Activated CD4-positive, CD25-positive, alpha-beta regulatory T cell (primary cell): ENCODE results near the gene TSACC.
A peak's percentile ranks its signal among the peaks of the same experiment; 100 is the strongest.
"Not testable (repeated sequence)": the region's sequence is repeated elsewhere in the genome, so short reads cannot be mapped to it uniquely, and the experiment has no call there.

Experiments used
- DNase-seq, 4 experiments: peaks; one replicate each; lab custom pipeline; 2025; lab: John Stamatoyannopoulos, UW

The TSACC gene

GRCh38 chr1:156338180-156338976 is at the start of gene TSACC, which contains the start of gene CCT3:
TSS of gene TSACC (plus strand) at chr1:156338526. CDS start at chr1:156339758, 1,232 bp downstream.
TSS of gene CCT3 (minus strand) at chr1:156338292. CDS start at chr1:156338184, 108 bp downstream.
- DNase-seq: peak; percentile 96 to 98 (median 98)

- DNase-seq: no peak
Observed at GRCh38 chr1:156289857-156290256, 48.5 kb upstream of the TSACC start.

GRCh38 chr1:156291226-156292061 is 46.9 kb upstream of the TSACC start:
- DNase-seq: no peak

DNA sequence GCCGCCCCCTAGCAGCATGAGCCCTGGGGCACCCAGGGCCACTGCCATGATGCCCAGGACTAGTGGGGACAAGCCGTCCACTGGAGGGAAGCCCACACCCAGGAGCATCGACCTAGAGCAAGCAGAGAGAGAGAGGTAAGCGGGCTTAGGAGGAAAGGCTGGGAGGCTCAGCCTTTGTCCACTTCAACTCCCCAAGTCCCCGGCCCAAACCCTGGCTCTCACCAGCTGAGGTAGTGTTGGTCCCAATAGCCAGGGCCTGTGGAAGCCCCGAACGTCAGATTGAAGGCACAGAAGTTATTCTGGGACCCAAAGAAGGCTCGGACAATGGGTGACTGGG is 45.3 kb upstream of the TSACC start:
- DNase-seq: no peak

DNA sequence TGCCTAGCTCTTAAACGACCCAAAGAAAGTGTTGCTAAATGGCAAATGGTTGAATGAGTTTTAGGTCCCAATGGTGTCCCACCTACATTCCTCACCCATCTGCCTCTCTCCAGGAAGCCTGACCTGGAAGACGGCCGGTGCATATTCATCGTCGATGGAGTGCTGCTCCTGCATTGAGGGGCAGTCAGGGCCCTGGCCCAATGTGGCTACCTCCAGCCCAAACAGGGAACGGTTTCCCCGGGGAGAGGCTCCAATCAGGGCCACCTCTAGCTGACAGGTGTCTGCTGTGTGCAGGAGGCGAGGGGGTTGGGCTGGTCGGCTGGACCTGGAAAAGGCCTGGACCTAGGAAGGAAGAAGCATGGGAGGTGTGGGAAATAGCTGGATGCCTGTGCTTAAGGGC is 44.4 kb upstream of the TSACC start:
- no peak for DNase-seq

GRCh38 chr1:156295391-156295947 is 42.9 kb upstream of the TSACC start, which contains the start of gene GLMP:
TSS of gene GLMP (minus strand) at chr1:156295679. CDS start at chr1:156295645, 34 bp downstream.
- peak in 2 of 4 experiments; percentile 15 to 29 for DNase-seq

DNA sequence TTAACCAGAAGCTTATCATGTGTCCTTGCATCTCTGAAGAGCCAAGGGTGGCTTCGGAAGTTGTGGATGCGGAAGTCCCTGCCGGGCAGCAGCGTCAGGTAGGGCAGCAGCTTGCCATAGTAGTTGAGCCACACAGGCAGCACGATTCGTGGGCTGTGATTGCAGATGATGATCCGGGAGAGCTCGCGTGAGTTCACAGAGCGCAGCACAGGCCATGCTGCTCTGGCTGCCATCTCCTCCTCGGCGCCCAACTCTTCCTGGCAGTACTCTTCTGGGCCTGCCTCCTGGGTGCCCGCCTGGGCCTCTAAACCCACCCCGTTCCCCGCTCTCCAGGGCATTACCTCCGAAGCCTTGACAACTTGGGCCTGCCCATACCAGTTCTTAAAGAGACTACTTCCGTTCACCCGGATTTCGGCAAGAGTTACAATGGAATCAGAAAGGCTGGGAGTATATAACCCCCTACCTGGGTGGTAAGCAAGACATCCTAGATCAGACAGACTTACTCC is 39.4 kb upstream of the TSACC start, which contains the start of gene VHLL:
Gene VHLL, minus strand, starts transcription at position 456 of the 506 bp plus-strand sequence. Its CDS starts 118 bp downstream, at position 338.
- no peak for DNase-seq

DNA sequence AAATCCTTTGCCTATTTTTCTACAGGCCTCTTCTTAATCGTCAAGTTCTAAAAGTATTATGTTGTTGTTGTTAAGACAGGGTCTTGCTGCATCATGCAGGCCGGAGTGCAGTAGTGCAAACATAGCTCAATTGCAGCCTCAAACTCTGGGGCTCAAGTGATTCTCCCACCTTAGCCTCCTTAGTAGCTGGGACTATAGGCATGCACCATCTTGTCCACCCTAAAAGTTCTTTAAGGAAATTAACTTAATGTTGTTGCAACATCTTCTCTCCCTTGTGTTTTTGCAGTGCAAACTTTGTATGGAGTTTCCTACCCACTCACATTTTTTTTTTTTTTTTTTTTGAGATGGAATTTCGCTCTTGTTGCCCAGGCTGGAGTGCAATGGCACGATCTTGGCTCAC is 35.1 kb upstream of the TSACC start:
- no peak for DNase-seq

GRCh38 chr1:156305215-156305614 is 33.1 kb upstream of the TSACC start:
- DNase-seq: no peak

GRCh38 chr1:156308078-156308477 is 30.2 kb upstream of the TSACC start:
- no peak for DNase-seq

- DNase-seq: no peak
Observed at GRCh38 chr1:156310962-156311361, 27.4 kb upstream of the TSACC start.

DNA sequence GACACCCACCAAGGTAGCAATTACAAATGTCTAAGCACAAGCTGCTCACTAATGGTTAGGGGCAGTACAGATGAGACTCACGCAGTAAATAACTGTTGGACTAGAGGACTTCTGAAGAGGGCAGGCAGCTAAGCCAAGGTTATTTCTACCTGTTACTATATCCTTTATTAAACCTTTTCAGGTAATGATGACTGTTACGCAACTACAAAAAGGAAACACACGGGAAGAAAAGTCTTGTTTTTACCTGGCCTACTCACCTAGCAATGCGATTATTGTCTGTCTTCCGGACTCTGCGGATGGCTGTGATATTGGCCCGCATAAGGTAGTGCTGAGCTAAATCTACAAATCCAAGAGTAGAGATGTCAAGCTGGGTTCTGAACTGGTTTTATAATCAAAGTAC is 21.4 kb upstream of the TSACC start:
- DNase-seq: no peak

DNA sequence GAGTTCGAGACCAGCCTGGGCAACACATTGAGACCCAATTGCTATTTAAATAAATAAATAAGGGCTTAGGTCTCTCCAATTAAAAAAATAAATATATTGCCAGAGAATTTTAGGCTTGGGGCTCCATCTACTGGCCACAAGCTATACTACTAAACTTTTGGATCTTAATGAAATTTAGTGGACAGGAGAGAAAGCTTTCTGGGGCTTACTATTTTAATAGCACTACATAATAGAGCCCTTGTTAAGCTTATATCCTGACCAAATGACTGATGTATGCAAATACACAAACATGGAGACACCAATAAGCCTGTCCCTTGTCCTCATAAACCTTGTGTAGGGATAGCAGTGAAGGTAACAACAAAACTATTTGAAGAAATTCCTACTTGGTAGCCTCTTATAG is 18.7 kb upstream of the TSACC start:
- DNase-seq: no peak

- no peak for DNase-seq
Observed at GRCh38 chr1:156320560-156320959, 17.8 kb upstream of the TSACC start.

GRCh38 chr1:156323179-156323578 is 15.1 kb upstream of the TSACC start:
- DNase-seq: not testable (repeated sequence)

- no peak for DNase-seq
Observed at GRCh38 chr1:156336242-156336641, 2.1 kb upstream of the TSACC start.

DNA sequence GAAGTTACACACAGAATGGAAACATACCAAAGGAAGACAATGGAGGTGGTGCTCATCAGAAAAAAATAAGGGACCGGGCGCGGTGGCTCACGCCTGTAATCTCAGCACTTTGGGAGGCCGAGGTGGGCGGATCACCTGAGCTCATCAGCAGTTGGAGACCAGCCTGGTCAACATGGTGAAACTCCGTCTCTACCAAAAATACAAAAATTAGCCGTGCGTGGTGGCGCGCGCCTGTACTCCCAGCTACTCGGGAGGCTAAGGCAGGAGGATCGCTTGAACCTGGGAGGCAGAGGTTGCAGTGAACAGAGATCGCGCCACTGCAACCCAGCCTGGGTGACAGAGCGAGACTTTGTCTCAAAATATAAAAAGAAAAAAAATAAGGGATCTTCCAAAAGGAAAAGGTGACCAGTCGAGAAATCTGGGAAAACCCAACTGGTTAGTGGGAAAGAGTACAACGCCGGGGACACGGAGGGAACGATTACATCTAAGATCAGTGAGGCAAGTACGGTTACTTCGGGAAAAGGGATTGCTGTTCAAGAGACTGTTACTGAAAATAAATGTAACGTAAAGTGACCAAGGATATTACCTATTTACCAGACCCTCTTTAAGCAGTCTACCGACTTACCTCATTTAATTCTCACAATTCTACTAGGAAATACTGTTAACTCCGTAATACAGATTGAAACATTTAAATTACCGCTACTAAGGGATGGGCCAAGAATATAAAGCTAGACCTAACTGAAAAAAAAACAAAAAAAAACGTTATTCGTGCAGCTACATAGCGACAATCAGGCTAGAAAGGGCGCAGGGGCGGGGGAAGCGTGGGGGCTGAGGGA is 1.1 kb upstream of the TSACC start:
- no peak for DNase-seq

GRCh38 chr1:156337888-156338179 is 492 bp upstream of the TSACC start:
- no peak for DNase-seq

GRCh38 chr1:156342166-156342955 is 4.0 kb downstream of the TSACC start:
- no peak for DNase-seq

DNA sequence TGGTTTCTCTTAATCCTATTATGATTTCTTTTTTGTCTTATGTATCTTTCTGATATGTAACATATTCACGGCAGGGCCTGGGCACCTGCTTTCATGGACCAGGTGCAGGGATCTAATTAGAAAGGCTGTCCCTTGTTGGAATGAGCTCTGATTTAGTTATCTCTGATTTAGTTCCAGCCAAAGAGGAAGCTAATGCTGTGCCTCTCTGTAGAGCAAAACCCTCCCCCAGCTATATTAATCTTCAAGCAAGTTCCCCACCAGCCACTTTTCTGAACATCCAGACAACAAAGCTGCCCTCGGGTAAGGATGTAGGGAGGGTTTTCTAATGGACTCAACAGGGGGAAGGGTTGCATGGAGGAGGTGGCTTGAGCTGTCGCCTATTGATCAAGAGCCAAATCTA is 6.1 kb downstream of the TSACC start:
- no peak for DNase-seq

DNA sequence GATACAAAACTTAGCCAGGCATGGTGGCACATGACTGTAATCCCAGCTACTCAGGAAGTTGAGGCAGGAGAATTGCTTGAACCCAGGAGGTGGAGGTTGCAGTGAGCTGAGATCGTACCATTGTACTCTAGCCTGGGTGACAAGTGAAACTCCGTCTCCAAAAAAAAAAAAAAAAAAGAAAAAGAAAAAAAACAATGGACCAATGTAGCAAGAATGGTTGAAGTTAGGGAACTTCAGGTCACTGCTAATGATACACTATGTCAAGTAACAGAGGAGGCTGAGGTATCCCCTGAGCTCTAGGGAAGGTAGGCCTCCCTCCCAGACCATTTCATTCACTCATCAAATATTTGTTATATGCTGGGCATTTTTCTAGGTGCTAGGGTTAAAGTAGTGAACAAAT is 7.7 kb downstream of the TSACC start:
- DNase-seq: not testable (repeated sequence)
